SK-N-SH (cell line): Measurements from ENCODE around the gene ZMYND8. TPM values are rescaled to one million over a fixed set of nuclear protein-coding genes. Genes with fewer than 3 reads are reported as not detected.

Experiments used
- CTCF ChIA-PET: fragments of 300-600, 350-600 bp; formaldehyde crosslinking; extraction: SDS; loops from one replicate; lab custom pipeline; 2021; lab: Yijun Ruan, JAX
- POLR2A ChIA-PET: fragments of 350-600 bp; sonication (Branson Sonifier 250); formaldehyde crosslinking; extraction: SDS; loops from one replicate; lab custom pipeline; 2020; ENCODE audit warnings: antibody characterized with exemption, inconsistent platforms; lab: Yijun Ruan, JAX
- DNase-seq: peaks from one replicate; pipeline ENCODE4 v3.0.0; 2012
- H2AFZ ChIP-seq: fragments of 200-600 bp; sonication (generic); 2 replicates; pipeline ENCODE4 v1.8.1; 2016; ENCODE audit warnings: antibody characterized with exemption, mild to moderate bottlenecking, low read depth
- H3F3A ChIP-seq: fragments of 200-600 bp; sonication (generic); replicated peaks from 2 replicates; pipeline ENCODE3; 2016; ENCODE audit warnings: antibody characterized with exemption, mild to moderate bottlenecking; ENCODE audit not compliant: insufficient read depth
- H3K27ac ChIP-seq, 2 experiments: fragments of 200-500 bp in 1 of 2; fragments of 200-600 bp in 1 of 2; sonication (Bioruptor generic) in 1 of 2; sonication (generic), shearing (Covaris generic) in 1 of 2; 2 replicates each; pipeline versions ENCODE4 v1.5.1 to v1.6.1; 2014 to 2016; ENCODE audit warnings: low read depth in 2 of 2, inconsistent platforms in 1 of 2, low read length in 1 of 2, mild to moderate bottlenecking in 1 of 2, mixed read lengths in 1 of 2
- H3K27me3 ChIP-seq: fragments of 200-600 bp; sonication (generic), shearing (Covaris generic); 2 replicates; pipeline ENCODE4 v1.6.1; 2016; ENCODE audit warnings: mixed run types; ENCODE audit not compliant: insufficient read depth
- H3K36me3 ChIP-seq, 2 experiments: fragments of 200-500 bp in 1 of 2; fragments of 200-600 bp in 1 of 2; sonication (Bioruptor generic) in 1 of 2; sonication (generic) in 1 of 2; replicated peaks in 1 of 2; 2 replicates each; pipeline versions ENCODE3 to v1.5.1; 2014 to 2016; ENCODE audit warnings: low read length in 1 of 2, mild to moderate bottlenecking in 1 of 2; ENCODE audit not compliant: insufficient read depth in 2 of 2, control insufficient read depth in 1 of 2
- H3K4me1 ChIP-seq, 2 experiments: fragments of 200-500 bp in 1 of 2; fragments of 200-600 bp in 1 of 2; sonication (Bioruptor generic) in 1 of 2; sonication (generic), shearing (Covaris generic) in 1 of 2; 2 replicates each; pipeline versions ENCODE4 v1.5.1 to v1.6.1; 2014 to 2016; ENCODE audit warnings: low read depth in 1 of 2, low read length in 1 of 2, mixed run types in 1 of 2; ENCODE audit not compliant: insufficient read depth in 2 of 2, control insufficient read depth in 1 of 2
- H3K4me2 ChIP-seq: fragments of 200-600 bp; sonication (generic), shearing (Covaris generic); 2 replicates; pipeline ENCODE4 v1.6.1; 2017; ENCODE audit warnings: mixed run types
- H3K4me3 ChIP-seq, 2 experiments: fragments of 200-500 bp in 1 of 2; fragments of 200-600 bp in 1 of 2; sonication (Bioruptor generic) in 1 of 2; sonication (generic), shearing (Covaris generic) in 1 of 2; 2 replicates each; pipeline versions ENCODE4 v1.5.1 to v1.8.1; 2014 to 2016; ENCODE audit warnings: low read depth in 2 of 2, inconsistent platforms in 1 of 2, low read length in 1 of 2, mild to moderate bottlenecking in 1 of 2, mixed read lengths in 1 of 2, moderate library complexity in 1 of 2
- H3K79me2 ChIP-seq: fragments of 200-600 bp; sonication (generic); 2 replicates; pipeline ENCODE4 v1.8.1; 2017; ENCODE audit warnings: mild to moderate bottlenecking; ENCODE audit not compliant: insufficient read depth
- H3K9ac ChIP-seq: fragments of 200-600 bp; sonication (generic); 2 replicates; pipeline ENCODE4 v1.6.1; 2017; ENCODE audit warnings: mixed run types
- H3K9me2 ChIP-seq: fragments of 200-600 bp; sonication (generic); 2 replicates; pipeline ENCODE4 v1.6.1; 2017; ENCODE audit warnings: mixed run types
- H3K9me3 ChIP-seq: fragments of 200-600 bp; sonication (generic); 2 replicates; pipeline ENCODE4 v1.6.1; 2017; ENCODE audit warnings: mixed run types, mild to moderate bottlenecking, moderate library complexity
- H4K20me1 ChIP-seq: fragments of 200-600 bp; sonication (generic); 2 replicates; pipeline ENCODE4 v1.6.1; 2017; ENCODE audit warnings: mild to moderate bottlenecking, mixed run types; ENCODE audit not compliant: insufficient read depth
- CHD2 ChIP-seq: fragments of 150-350 bp; IDR thresholded peaks from 2 replicates; pipeline ENCODE4 v1.6.1; 2018; ENCODE audit warnings: low read length; ENCODE audit not compliant: partially characterized antibody
- CTCF ChIP-seq: fragments of 200-600 bp; sonication (generic); IDR thresholded peaks from 2 replicates; pipeline ENCODE4 v1.6.1; 2017; ENCODE audit warnings: antibody characterized with exemption, mild to moderate bottlenecking, moderate library complexity
- GABPA ChIP-seq: IDR thresholded peaks from 2 replicates; pipeline ENCODE4 v1.4.0; 2012; ENCODE audit warnings: low read depth, mild to moderate bottlenecking
- JUND ChIP-seq: IDR thresholded peaks from 2 replicates; pipeline ENCODE4 v1.4.0; 2012
- MXI1 ChIP-seq: IDR thresholded peaks from 2 replicates; pipeline ENCODE4 v1.6.1; 2012; ENCODE audit warnings: mild to moderate bottlenecking, low read depth, low read length, improper control_type of control experiment
- POLR2AphosphoS5 ChIP-seq: IDR thresholded peaks from 2 replicates; pipeline ENCODE4 v1.6.1; 2012; ENCODE audit warnings: low read depth, low read length
- REST ChIP-seq: IDR thresholded peaks from 2 replicates; pipeline ENCODE4 v1.6.1; 2012; ENCODE audit warnings: mild to moderate bottlenecking, low read depth, low read length, moderate library complexity
- SMC3 ChIP-seq: IDR thresholded peaks from 2 replicates; pipeline ENCODE4 v1.6.1; 2012; ENCODE audit warnings: low read depth, low read length, improper control_type of control experiment
- TEAD4 ChIP-seq: IDR thresholded peaks from 2 replicates; pipeline ENCODE4 v1.4.0; 2012; ENCODE audit warnings: mild to moderate bottlenecking, borderline replicate concordance; ENCODE audit not compliant: insufficient read depth
- USF2 ChIP-seq: fragments of 150-350 bp; IDR thresholded peaks from 2 replicates; pipeline ENCODE4 v1.6.1; 2017; ENCODE audit warnings: antibody characterized with exemption, low read length, low read depth, borderline replicate concordance
- WGBS: methylation state at CpG from one replicate; pipeline ENCODE4 v1.1.6; 2017; ENCODE audit warnings: low lambda C conversion rate; 5-methylcytosine and 5-hydroxymethylcytosine counted together
- polyA plus RNA-seq, 3 experiments: library from polyadenylated mRNA; depleted of rRNA; stranded (reverse); fragments of >200 nt; gene quantifications; 2 replicates each; pipeline ENCODE4 v1.2.3, GENCODE V29; 2012

ZMYND8 gene
- polyA plus RNA-seq, 1 of the 3 experiments (the other 2 are of a cell fraction): 25.3 TPM

DNA sequence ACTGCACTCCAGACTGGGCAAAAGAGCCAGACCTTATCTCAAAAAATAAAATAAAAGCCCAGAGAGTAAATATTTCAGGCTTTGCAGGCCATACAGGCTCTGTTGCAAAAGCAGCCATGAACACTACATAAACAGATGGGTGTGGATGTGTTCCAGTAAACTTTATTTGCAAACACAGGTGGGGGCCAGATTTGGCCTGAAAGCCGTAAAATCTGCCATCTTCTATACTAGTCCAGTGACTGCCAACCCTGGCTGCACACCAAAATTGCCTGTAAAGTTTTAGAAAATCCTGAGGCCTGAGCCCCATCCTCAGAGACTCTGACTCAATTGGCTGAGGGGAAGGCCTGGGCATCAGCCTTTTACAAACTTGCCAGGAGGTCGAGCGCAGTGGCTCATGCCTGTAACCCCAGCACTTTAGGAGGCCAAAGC is 103.6 kb downstream of the ZMYND8 start (continued):
- TF ChIP-seq MXI1: no peak

DNA sequence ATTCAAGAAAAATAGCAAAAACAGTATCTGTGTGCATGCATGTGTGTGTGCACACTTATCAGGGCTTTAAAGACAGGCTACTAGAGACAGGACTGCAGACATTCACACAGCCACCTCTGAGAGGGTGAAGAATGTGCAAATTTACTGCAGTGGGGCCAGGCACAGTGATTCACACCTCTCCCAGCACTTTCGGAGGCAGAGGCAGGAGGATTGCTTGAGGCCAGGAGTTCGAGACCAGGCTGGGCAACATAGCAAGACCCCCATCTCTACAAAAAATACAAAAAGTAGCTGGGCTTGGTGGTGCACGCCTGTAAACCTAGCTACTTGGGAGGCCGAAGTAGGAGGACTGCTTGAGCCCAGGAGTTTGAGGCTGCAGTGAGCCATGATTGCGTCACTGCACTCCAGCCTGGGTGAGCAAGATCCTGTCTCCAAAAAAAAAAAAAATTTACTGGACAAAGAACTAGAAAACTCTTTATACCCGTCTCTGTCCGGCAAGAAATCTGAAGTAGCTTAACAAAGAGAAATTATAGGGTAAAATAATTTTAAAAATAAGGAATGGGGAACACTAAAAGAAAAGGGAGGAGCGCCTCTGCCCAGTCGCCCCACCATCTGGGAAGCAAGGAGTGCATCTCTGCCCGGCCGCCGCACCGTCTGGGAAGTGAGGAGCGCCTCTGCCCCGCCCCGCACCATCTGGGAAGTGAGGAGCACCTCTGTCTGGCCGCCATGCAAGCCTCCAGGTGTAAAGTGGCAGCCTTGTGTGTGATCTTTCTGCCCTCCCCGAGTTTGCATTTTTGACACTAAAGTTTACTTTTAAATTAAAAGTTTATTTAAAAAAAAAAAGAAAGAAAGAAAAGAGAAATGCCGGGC is 105.1 kb downstream of the ZMYND8 start:
- no peak overlapping the region for H2AFZ ChIP-seq
- ChIA-PET CTCF (interaction anchor here (0.9 to 1.3 kb wide), 3 partner anchors 12 to 132 kb away, joined by 3 to 4 read pairs (median 4); no protein-coding TSS in a partner anchor), POLR2A (no interaction called here)
- no peaks in the 10 kb centered on the region for H3F3A ChIP-seq
- H3K9ac ChIP-seq: no peak overlapping the region
- no peak overlapping the region for H3K27ac ChIP-seq
- no peaks in the 10 kb centered on the region for H3K9me3 ChIP-seq
- H3K4me3 ChIP-seq: no peak overlapping the region
- no peak overlapping the region for H3K4me2 ChIP-seq
- peaks cover 10% of the 10 kb centered on the region for H4K20me1 ChIP-seq
- H3K79me2 ChIP-seq: peaks cover 45% of the 10 kb centered on the region
- no peaks in the 10 kb centered on the region for H3K27me3 ChIP-seq
- no peak for DNase-seq
- H3K36me3 ChIP-seq: peaks cover 41 to 57% of the 10 kb centered on the region in 2 experiments
- H3K9me2 ChIP-seq: no peaks in the 10 kb centered on the region
- 93% methylated on average over 19 of the region's 19 CpGs for WGBS
- peaks cover 0 to 8% of the 10 kb centered on the region in 2 experiments; a peak in 1 of 4 replicates for H3K4me1 ChIP-seq
- no peak for TF ChIP-seq SMC3
- no peak for TF ChIP-seq MXI1
- TF ChIP-seq TEAD4: no peak
- TF ChIP-seq CHD2: no peak
- TF ChIP-seq GABPA: no peak
- no peak for TF ChIP-seq POLR2AphosphoS5
- TF ChIP-seq JUND: no peak
- TF ChIP-seq CTCF: no peak
- TF ChIP-seq REST: no peak
- TF ChIP-seq USF2: no peak
